CD14-positive monocyte (primary cell): ENCODE results near the gene KCNH1. TPM values are rescaled to one million over a fixed set of nuclear protein-coding genes. Genes with fewer than 3 reads are reported as not detected.

Source experiments
- DNase-seq, 3 donors: peaks; one replicate each; pipeline ENCODE4 v3.0.0-alpha.2; 2011 to 2022
- H2AFZ ChIP-seq: 2 replicates; pipeline ENCODE4 v1.6.0; 2012; ENCODE audit warnings: mild to moderate bottlenecking, low read depth, low read length, inconsistent platforms; ENCODE audit not compliant: insufficient read depth, poor library complexity, severe bottlenecking
- H3K27ac ChIP-seq, 2 donors: 1 replicate in 1 of 2; 2 replicates in 1 of 2; pipeline ENCODE4 v1.5.1; 2012 to 2013; ENCODE audit warnings: low read length in 2 of 2, control low read depth in 1 of 2, inconsistent platforms in 1 of 2, low read depth in 1 of 2, mild to moderate bottlenecking in 1 of 2
- H3K27me3 ChIP-seq, 2 donors: one replicate each; pipeline versions ENCODE4 v1.6.0 to v1.6.1; 2011 to 2013; ENCODE audit warnings: low read length in 2 of 2; ENCODE audit not compliant: control insufficient read depth in 2 of 2, insufficient read depth in 2 of 2
- H3K36me3 ChIP-seq, 2 donors: replicated peaks in 1 of 2; 1 replicate in 1 of 2; 2 replicates in 1 of 2; pipeline versions ENCODE4 v1.5.1 to v1.6.1; 2012 to 2013; ENCODE audit warnings: low read length in 2 of 2, control low read depth in 1 of 2, inconsistent platforms in 1 of 2, mild to moderate bottlenecking in 1 of 2; ENCODE audit not compliant: insufficient read depth in 2 of 2, control insufficient read depth in 1 of 2
- H3K4me1 ChIP-seq, 2 donors: 1 replicate in 1 of 2; 2 replicates in 1 of 2; pipeline versions ENCODE4 v1.5.1 to v1.6.1; 2012 to 2013; ENCODE audit warnings: low read length in 2 of 2, control low read depth in 1 of 2, inconsistent platforms in 1 of 2, mild to moderate bottlenecking in 1 of 2, moderate library complexity in 1 of 2; ENCODE audit not compliant: insufficient read depth in 2 of 2, control insufficient read depth in 1 of 2
- H3K4me2 ChIP-seq: replicated peaks from 2 replicates; pipeline ENCODE3; 2012; ENCODE audit warnings: low read length, moderate library complexity, mild to moderate bottlenecking; ENCODE audit not compliant: poor library complexity, severe bottlenecking; ENCODE audit errors: extremely low read depth
- H3K4me3 ChIP-seq, 3 experiments: fragments of 200-600 bp in 1 of 3; sonication (generic) in 1 of 3; replicated peaks in 1 of 3; 1 replicate in 2 of 3; 2 replicates in 1 of 3; pipeline ENCODE4 v1.5.1; 2011 to 2013; ENCODE audit warnings: low read length in 3 of 3, mild to moderate bottlenecking in 3 of 3, control low read depth in 2 of 3, low read depth in 2 of 3, inconsistent platforms in 1 of 3, moderate library complexity in 1 of 3
- H3K79me2 ChIP-seq: 2 replicates; pipeline ENCODE4 v1.6.0; 2012; ENCODE audit warnings: mild to moderate bottlenecking, control low read depth, inconsistent platforms, low read length, moderate library complexity; ENCODE audit not compliant: insufficient read depth
- H3K9ac ChIP-seq: 2 replicates; pipeline ENCODE4 v1.6.0; 2017; ENCODE audit warnings: low read length, mild to moderate bottlenecking; ENCODE audit not compliant: insufficient read depth, poor library complexity, severe bottlenecking
- H3K9me3 ChIP-seq, 2 donors: replicated peaks in 1 of 2; 1 replicate in 1 of 2; 2 replicates in 1 of 2; pipeline versions ENCODE4 v1.5.1 to v1.6.1; 2012 to 2013; ENCODE audit warnings: low read length in 2 of 2, control low read depth in 1 of 2; ENCODE audit not compliant: control insufficient read depth in 1 of 2, insufficient read depth in 1 of 2
- H4K20me1 ChIP-seq: 2 replicates; pipeline ENCODE4 v1.6.0; 2012; ENCODE audit warnings: mild to moderate bottlenecking, low read length, control low read depth, moderate library complexity; ENCODE audit not compliant: insufficient read depth
- H3K27ac Mint-ChIP-seq, 7 donors: one replicate each; pipeline ENCODE4 v1.8.0; 2020; ENCODE audit warnings: mild to moderate bottlenecking in 7 of 7, mixed read lengths in 7 of 7, moderate library complexity in 6 of 7, inconsistent platforms in 2 of 7
- H3K27me3 Mint-ChIP-seq, 3 donors: one replicate each; pipeline ENCODE4 v1.8.0; 2021 to 2022; ENCODE audit warnings: low read depth in 3 of 3, mild to moderate bottlenecking in 3 of 3, mixed read lengths in 3 of 3, moderate library complexity in 3 of 3, inconsistent platforms in 1 of 3
- H3K36me3 Mint-ChIP-seq, 2 donors: one replicate each; pipeline ENCODE4 v1.8.0; 2020; ENCODE audit warnings: mixed read lengths in 2 of 2, inconsistent platforms in 1 of 2, mild to moderate bottlenecking in 1 of 2
- H3K4me1 Mint-ChIP-seq: one replicate; pipeline ENCODE4 v1.8.0; 2020; ENCODE audit warnings: mild to moderate bottlenecking, mixed read lengths
- H3K4me3 Mint-ChIP-seq, 2 donors: one replicate each; pipeline ENCODE4 v1.8.0; 2020; ENCODE audit warnings: mild to moderate bottlenecking in 2 of 2, mixed read lengths in 2 of 2, moderate library complexity in 1 of 2
- H3K9me3 Mint-ChIP-seq, 7 donors: one replicate each; pipeline ENCODE4 v1.8.0; 2020 to 2022; ENCODE audit warnings: mixed read lengths in 7 of 7, mild to moderate bottlenecking in 6 of 7, moderate library complexity in 6 of 7, inconsistent platforms in 2 of 7
- CTCF ChIP-seq: fragments of 200-600 bp; IDR thresholded peaks from one replicate; pipeline ENCODE4 v1.8.0; 2022; ENCODE audit warnings: antibody characterized with exemption, mild to moderate bottlenecking
- WGBS: methylation state at CpG from one replicate; pipeline ENCODE4 v1.1.5; 2013; ENCODE audit warnings: missing lambda C conversion rate; ENCODE audit not compliant: insufficient coverage; 5-methylcytosine and 5-hydroxymethylcytosine counted together
- intact Hi-C, 2 donors: fragments of 100-400 bp; cut with micrococcal nuclease; formaldehyde crosslinking; loops; one replicate each; pipeline versions ENCODE4 v1.15.0 to v1.15.1; 2023
- polyA plus RNA-seq, 3 donors: library from polyadenylated mRNA; depleted of rRNA in 1 of 3; unstranded in 2 of 3; stranded (reverse) in 1 of 3; fragments of 300-500 nt in 2 of 3; fragments of >200 nt in 1 of 3; fragmentation: Illumina TruSeq in 2 of 3; gene quantifications; 1 replicate in 2 of 3; 2 replicates in 1 of 3; pipeline ENCODE4 v1.2.3, GENCODE V29; 2012 to 2021

Gene KCNH1
- polyA plus RNA-seq, 3 donors = not detected

GRCh38 chr1:210821615-210822014 lies 312.3 kb downstream of the KCNH1 start:
- WGBS = 86% methylated on average over 2 of the region's 3 CpGs
- H3K4me1 ChIP-seq = no peaks in the 10 kb centered on the region
- no peak overlapping the region for H3K4me2 ChIP-seq
- no peaks in the 10 kb centered on the region for H3K79me2 ChIP-seq
- no peak for TF ChIP-seq CTCF
- H3K36me3 ChIP-seq = no peaks in the 10 kb centered on the region
- DNase-seq = no peak
- H3K27me3 ChIP-seq = no peaks in the 10 kb centered on the region
- Mint-ChIP-seq H3K4me1 (no peaks in the 10 kb centered on the region), H3K36me3 (no peaks in the 10 kb centered on the region), H3K4me3 (no peak overlapping the region), H3K27ac (no peak overlapping the region), H3K27me3 (peaks cover 1 to 2% (median 2%) of the 10 kb centered on the region in 3 donors), H3K9me3 (peaks cover 0 to 3% (median 2%) of the 10 kb centered on the region in 7 donors)
- H3K27ac ChIP-seq = no peak overlapping the region
- no peak overlapping the region for H3K9ac ChIP-seq
- no peaks in the 10 kb centered on the region for H3K9me3 ChIP-seq
- H2AFZ ChIP-seq = no peak overlapping the region
- H3K4me3 ChIP-seq = no peak overlapping the region
- H4K20me1 ChIP-seq = no peaks in the 10 kb centered on the region
- intact Hi-C loops = no loop called here

- no peaks in the 10 kb centered on the region for H3K36me3 Mint-ChIP-seq
- H3K27ac ChIP-seq = no peak overlapping the region
- no peaks in the 10 kb centered on the region for H3K27me3 ChIP-seq
- H3K4me1 Mint-ChIP-seq = no peaks in the 10 kb centered on the region
- no peaks in the 10 kb centered on the region for H3K36me3 ChIP-seq
- no peak overlapping the region for H3K4me3 Mint-ChIP-seq
- H3K27ac Mint-ChIP-seq = no peak overlapping the region
- no peak overlapping the region for H3K4me3 ChIP-seq
- DNase-seq = no peak
- peaks cover 0 to 4% (median 2%) of the 10 kb centered on the region in 7 donors for H3K9me3 Mint-ChIP-seq
- no peaks in the 10 kb centered on the region for H3K79me2 ChIP-seq
- H2AFZ ChIP-seq = no peak overlapping the region
- H3K4me1 ChIP-seq = no peaks in the 10 kb centered on the region
- H3K9ac ChIP-seq = no peak overlapping the region
- H3K27me3 Mint-ChIP-seq = peaks cover 1 to 2% (median 2%) of the 10 kb centered on the region in 3 donors
- TF ChIP-seq CTCF = no peak
- no peak overlapping the region for H3K4me2 ChIP-seq
- H3K9me3 ChIP-seq = no peaks in the 10 kb centered on the region
- 86% methylated on average over 4 of the region's 4 CpGs for WGBS
- H4K20me1 ChIP-seq = no peaks in the 10 kb centered on the region
- intact Hi-C loops = no loop called here
Measured at GRCh38 chr1:210819266-210819665, 314.7 kb downstream of the KCNH1 start.
